ENCODE results near the gene TNS4. TPM values are rescaled to one million over a fixed set of nuclear protein-coding genes. Genes with fewer than 3 reads are reported as not detected.

Gene TNS4
- total RNA-seq: 1 to 10 TPM; 5.7 to 6.3 TPM

GRCh38 chr17:40501499-40501911, at the start of gene TNS4:
TSS of gene TNS4 (minus strand) at chr17:40501623. CDS start at chr17:40496425, 5,198 bp downstream.

GRCh38 chr17:40443196-40443987, 58.0 kb downstream of the TNS4 start, which contains the start of gene IGFBP4:
TSS of gene IGFBP4 (plus strand) at chr17:40443450. CDS start at chr17:40443736, 286 bp downstream.

Other genes starting within 250 kb of the TNS4 start
- 10 to 100 TPM; 52.8 to 54.5 TPM for gene CDC6, start 213.7 kb downstream of the TNS4 start, total RNA-seq
- gene RARA, start 192.4 kb downstream of the TNS4 start, total RNA-seq: 10 to 100 TPM; 63.5 TPM
- gene GJD3, start 136.9 kb downstream of the TNS4 start, total RNA-seq: under 1 TPM in 1 of 2 experiments, not detected in 1; 0.26 TPM
- gene TOP2A, start 83.7 kb downstream of the TNS4 start, total RNA-seq: 100 to 1,000 TPM; 340 to 372 TPM
- gene IGFBP4, start 58.2 kb downstream of the TNS4 start, total RNA-seq: 10 to 100 TPM; 85.6 to 90.5 TPM
- gene CCR7, start 63.8 kb upstream of the TNS4 start, total RNA-seq: 100 to 1,000 TPM; 225 to 233 TPM
- 100 to 1,000 TPM; 110 to 113 TPM for gene SMARCE1, start 146.2 kb upstream of the TNS4 start, total RNA-seq
- gene KRT222, start 163.6 kb upstream of the TNS4 start, total RNA-seq: not detected
- not detected for gene KRT24, start 202.1 kb upstream of the TNS4 start, total RNA-seq